HEK293 (cell line): ENCODE results near the gene SDHAF4.

ENCODE experiments used
- CTCF ChIP-seq: fragments of 450-650 bp; formaldehyde crosslinking; IDR thresholded peaks from 2 replicates; pipeline ENCODE4 v1.5.1; 2016; ENCODE audit warnings: missing biosample characterization, missing genetic modification characterization
- HOXA7 ChIP-seq: sonication (generic); formaldehyde crosslinking; IDR thresholded peaks from 2 replicates; pipeline ENCODE4 v1.8.1; 2022; ENCODE audit warnings: missing genetic modification reagents, borderline replicate concordance
- KLF10 ChIP-seq: fragments of 450-650 bp; IDR thresholded peaks from 2 replicates; pipeline ENCODE4 v1.5.1; 2018; ENCODE audit warnings: missing biosample characterization, mild to moderate bottlenecking, missing genetic modification characterization
- PBX3 ChIP-seq: sonication (generic); formaldehyde crosslinking; IDR thresholded peaks from 2 replicates; pipeline ENCODE4 v1.8.1; 2022; ENCODE audit warnings: mild to moderate bottlenecking, moderate library complexity, missing genetic modification reagents
- TCF7L2 ChIP-seq: IDR thresholded peaks from 2 replicates; pipeline ENCODE4 v1.6.1; 2011; ENCODE audit warnings: low read depth, mild to moderate bottlenecking, inconsistent platforms, low read length, moderate library complexity, borderline replicate concordance
- ZBTB49 ChIP-seq: fragments of 450-650 bp; formaldehyde crosslinking; IDR thresholded peaks from 2 replicates; pipeline ENCODE4 v1.5.1; 2016; ENCODE audit warnings: missing biosample characterization, missing genetic modification characterization, low read depth
- ZNF354C ChIP-seq: fragments of 450-650 bp; formaldehyde crosslinking; IDR thresholded peaks from 2 replicates; pipeline ENCODE4 v1.5.1; 2016; ENCODE audit warnings: missing biosample characterization, missing genetic modification characterization, low read depth, borderline replicate concordance
- ZNF558 ChIP-seq: fragments of 450-650 bp; formaldehyde crosslinking; IDR thresholded peaks from 2 replicates; pipeline ENCODE4 v1.5.1; 2016; ENCODE audit warnings: missing biosample characterization, missing genetic modification characterization
- ZNF560 ChIP-seq: fragments of 450-650 bp; formaldehyde crosslinking; IDR thresholded peaks from 2 replicates; pipeline ENCODE4 v1.5.1; 2017; ENCODE audit warnings: missing biosample characterization, missing genetic modification characterization, borderline replicate concordance
- ZXDB ChIP-seq: fragments of 450-650 bp; formaldehyde crosslinking; IDR thresholded peaks from 2 replicates; pipeline ENCODE4 v1.5.1; 2016; ENCODE audit warnings: missing biosample characterization, missing genetic modification characterization

- no peak for TF ChIP-seq ZNF560
- TF ChIP-seq ZXDB (tag by site-specific recombination): no peak
- TF ChIP-seq KLF10 (tag by site-specific recombination): no peak
- TF ChIP-seq ZBTB49: no peak
- TF ChIP-seq CTCF: no peak
- TF ChIP-seq HOXA7 (CRISPR knock-in tag): no peak
- TF ChIP-seq ZNF558 (tag by site-specific recombination): no peak
- no peak for TF ChIP-seq ZNF354C
- TF ChIP-seq PBX3 (CRISPR knock-in tag): no peak
- TF ChIP-seq TCF7L2: no peak
Observed at GRCh38 chr6:70599187-70599586, 32.5 kb downstream of the SDHAF4 start.
